Stomach (tissue), 9 donors: ENCODE data around the gene NFATC1. TPM values are rescaled to one million over a fixed set of nuclear protein-coding genes. Genes with fewer than 3 reads are reported as not detected.
A peak's percentile ranks its signal among the peaks of the same experiment; 100 is the strongest.

ENCODE experiments used
- DNase-seq, 2 donors: peaks; one replicate each; pipeline versions ENCODE4 v3.0.0 to v3.0.0-alpha.2; 2013 to 2019
- H3K27ac ChIP-seq, 5 donors: fragments of 200-600 bp in 4 of 5; sonication (generic) in 4 of 5; one replicate each; pipeline ENCODE4 v1.5.1; 2013 to 2019; ENCODE audit warnings: mild to moderate bottlenecking in 1 of 5, moderate library complexity in 1 of 5
- H3K27me3 ChIP-seq, 3 donors: fragments of 200-600 bp; sonication (generic); one replicate each; pipeline ENCODE4 v1.5.1; 2017 to 2019; ENCODE audit warnings: mixed run types in 1 of 3
- H3K36me3 ChIP-seq, 4 donors: fragments of 200-600 bp; sonication (generic); 1 replicate in 3 of 4; 2 replicates in 1 of 4; pipeline ENCODE4 v1.5.1; 2016 to 2019
- H3K4me1 ChIP-seq, 4 donors: fragments of 200-600 bp; sonication (generic); one replicate each; pipeline ENCODE4 v1.5.1; 2016 to 2019
- H3K4me3 ChIP-seq, 4 donors: fragments of 200-600 bp; sonication (generic) in 3 of 4; one replicate each; pipeline ENCODE4 v1.5.1; 2016 to 2019; ENCODE audit warnings: mild to moderate bottlenecking in 1 of 4
- H3K9me3 ChIP-seq, 4 donors: fragments of 200-600 bp; sonication (generic); one replicate each; pipeline ENCODE4 v1.5.1; 2016 to 2019
- EP300 ChIP-seq: sonication (generic); formaldehyde crosslinking; IDR thresholded peaks from one replicate; pipeline ENCODE4 v1.6.1; 2017; ENCODE audit warnings: antibody characterized with exemption
- POLR2A ChIP-seq, 4 donors: fragments of 450-650 bp; IDR thresholded peaks; one replicate each; pipeline ENCODE4 v1.6.1; 2016; ENCODE audit warnings: antibody characterized with exemption in 4 of 4, control low read depth in 2 of 4, mild to moderate bottlenecking in 1 of 4, moderate library complexity in 1 of 4
- POLR2AphosphoS5 ChIP-seq, 3 donors: sonication (generic); formaldehyde crosslinking; IDR thresholded peaks; one replicate each; pipeline ENCODE4 v1.6.1; 2016; ENCODE audit warnings: antibody characterized with exemption in 3 of 3
- WGBS, 5 donors: extraction: QIAGEN DNeasy Blood & Tissue Kit in 3 of 5; methylation state at CpG; one replicate each; pipeline versions ENCODE4 v1.1.5 to v1.1.7; 2013 to 2018; 5-methylcytosine and 5-hydroxymethylcytosine counted together
- intact Hi-C: fragments of 100-400 bp; cut with DNase I; formaldehyde crosslinking; loops from one replicate; pipeline ENCODE4 v1.15.1; 2023; ENCODE audit warnings: low total_unique reads
- polyA plus RNA-seq, 3 donors: library from polyadenylated mRNA; stranded (reverse); fragments of 200-250 nt; gene quantifications; one replicate each; pipeline ENCODE4 v1.2.3, GENCODE V29; 2013
- total RNA-seq, 5 donors: library from RNA; depleted of rRNA; stranded (reverse); fragments of >200 nt; gene quantifications; one replicate each; pipeline versions ENCODE4 v1.1.0 to v1.2.3, GENCODE V29; 2014 to 2016
- TF ChIP-seq, protein P1 (sequence below), 7 experiments: fragments of 450-650 bp in 4 of 7; fragments of 200-600 bp in 3 of 7; sonication (generic) in 3 of 7; IDR thresholded peaks; one replicate each; pipeline ENCODE4 v1.5.1; 2016 to 2019; ENCODE audit warnings: antibody characterized with exemption in 7 of 7, control low read depth in 2 of 7, mild to moderate bottlenecking in 1 of 7
- donor health status: healthy with polysubstance abuse.
- donor health status: Bipolar disorder and iron deficiency.
- donor health status: healthy.

The NFATC1 gene
- total and polyA plus RNA-seq, 8 donors: 2.6 to 14.0 (median 6.1) TPM

DNA sequence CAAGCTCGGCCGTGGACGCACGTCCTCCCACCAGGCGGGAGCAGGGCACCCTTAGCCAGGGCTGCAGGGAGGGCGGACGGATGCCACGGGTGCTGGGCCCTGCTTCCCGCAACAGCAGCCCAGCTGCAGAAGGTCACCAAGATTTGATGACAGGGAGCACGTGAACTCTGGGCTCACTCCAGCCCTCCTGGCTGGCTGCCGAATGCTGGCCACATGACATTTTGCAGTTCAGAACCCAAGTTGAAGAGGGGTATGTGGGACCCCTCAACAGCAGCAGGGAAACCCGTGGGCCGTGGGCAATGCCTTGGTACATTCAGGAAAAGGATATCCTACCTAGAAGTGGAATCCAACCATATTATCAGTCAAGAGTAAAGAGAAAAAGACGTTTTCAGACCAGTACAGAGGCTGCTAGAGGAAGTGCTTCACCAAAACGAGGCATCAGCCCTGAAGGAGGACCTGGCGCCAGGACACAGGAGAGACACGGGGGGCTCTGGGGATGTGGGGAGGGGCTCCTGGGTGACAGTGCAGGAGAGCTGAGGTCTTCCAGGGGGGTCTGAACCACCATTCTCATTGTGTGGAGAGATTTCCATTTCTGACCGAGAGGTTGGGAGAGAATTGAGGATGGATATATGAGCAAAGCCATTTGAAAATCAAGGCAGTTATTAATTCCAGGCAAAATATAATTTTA lies 176.5 kb downstream of the NFATC1 start:
- H3K27ac ChIP-seq: no peak overlapping the region
- no peak overlapping the region for H3K4me3 ChIP-seq
- peaks cover 9 to 28% (median 22%) of the 10 kb centered on the region in 4 donors for H3K9me3 ChIP-seq
- peaks cover 12 to 35% (median 30%) of the 10 kb centered on the region in 4 donors for H3K4me1 ChIP-seq
- H3K27me3 ChIP-seq: peaks cover 0 to 3% (median 0%) of the 10 kb centered on the region in 3 donors
- intact Hi-C loops: no loop called here
- WGBS, 5 donors: 76 to 88% (median 86%) methylated on average over 8 to 18 of the region's 18 CpGs
- H3K36me3 ChIP-seq: no peaks in the 10 kb centered on the region
- DNase-seq: no peak
- TF ChIP-seq, protein P1, sequence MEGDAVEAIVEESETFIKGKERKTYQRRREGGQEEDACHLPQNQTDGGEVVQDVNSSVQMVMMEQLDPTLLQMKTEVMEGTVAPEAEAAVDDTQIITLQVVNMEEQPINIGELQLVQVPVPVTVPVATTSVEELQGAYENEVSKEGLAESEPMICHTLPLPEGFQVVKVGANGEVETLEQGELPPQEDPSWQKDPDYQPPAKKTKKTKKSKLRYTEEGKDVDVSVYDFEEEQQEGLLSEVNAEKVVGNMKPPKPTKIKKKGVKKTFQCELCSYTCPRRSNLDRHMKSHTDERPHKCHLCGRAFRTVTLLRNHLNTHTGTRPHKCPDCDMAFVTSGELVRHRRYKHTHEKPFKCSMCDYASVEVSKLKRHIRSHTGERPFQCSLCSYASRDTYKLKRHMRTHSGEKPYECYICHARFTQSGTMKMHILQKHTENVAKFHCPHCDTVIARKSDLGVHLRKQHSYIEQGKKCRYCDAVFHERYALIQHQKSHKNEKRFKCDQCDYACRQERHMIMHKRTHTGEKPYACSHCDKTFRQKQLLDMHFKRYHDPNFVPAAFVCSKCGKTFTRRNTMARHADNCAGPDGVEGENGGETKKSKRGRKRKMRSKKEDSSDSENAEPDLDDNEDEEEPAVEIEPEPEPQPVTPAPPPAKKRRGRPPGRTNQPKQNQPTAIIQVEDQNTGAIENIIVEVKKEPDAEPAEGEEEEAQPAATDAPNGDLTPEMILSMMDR (IDR thresholded peaks at IDR 0.05): no peak
- TF ChIP-seq EP300: no peak

DNA sequence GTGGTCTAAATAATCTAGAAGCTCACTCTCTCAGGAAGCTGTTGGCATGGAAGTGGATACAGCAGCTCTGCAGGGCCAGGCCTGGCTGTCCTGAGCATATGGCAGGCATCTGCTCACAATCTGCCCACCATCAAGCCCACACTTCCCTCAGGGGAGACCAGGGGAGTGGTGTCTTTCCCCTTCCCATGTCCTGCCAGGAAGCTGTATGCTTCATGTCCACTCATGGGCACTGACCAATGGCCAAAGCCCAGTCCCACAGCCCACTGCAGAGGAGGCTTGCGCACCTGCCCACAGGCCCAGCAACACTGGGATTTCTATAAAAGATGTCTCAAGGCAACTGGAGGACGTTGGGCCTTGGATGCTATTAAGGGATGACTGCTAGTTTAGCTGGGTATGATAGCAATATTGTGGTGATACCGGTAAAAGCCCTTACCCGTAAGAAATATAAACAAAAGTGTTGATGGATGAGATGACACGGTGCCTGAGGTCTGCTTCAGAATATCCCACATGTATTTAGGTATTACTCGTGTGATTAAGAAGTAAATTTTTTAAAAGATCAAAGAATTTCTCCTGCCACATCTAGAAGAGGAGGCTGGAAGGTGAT lies 177.2 kb downstream of the NFATC1 start:
- Histone ChIP-seq H3K4me1 (peaks cover 15 to 35% (median 31%) of the 10 kb centered on the region in 4 donors), H3K4me3 (no peak overlapping the region), H3K27ac (no peak overlapping the region), H3K36me3 (no peaks in the 10 kb centered on the region), H3K27me3 (no peaks in the 10 kb centered on the region), H3K9me3 (peaks cover 9 to 28% (median 22%) of the 10 kb centered on the region in 4 donors)
- intact Hi-C loops: no loop called here
- TF ChIP-seq, protein P1 (IDR thresholded peaks at IDR 0.05): no peak
- TF ChIP-seq POLR2A (IDR thresholded peaks at IDR 0.05) (no peak), EP300 (no peak)
- WGBS, 5 donors: 82 to 88% (median 85%) methylated on average over 6 of the region's 6 CpGs
- no peak for DNase-seq

DNA sequence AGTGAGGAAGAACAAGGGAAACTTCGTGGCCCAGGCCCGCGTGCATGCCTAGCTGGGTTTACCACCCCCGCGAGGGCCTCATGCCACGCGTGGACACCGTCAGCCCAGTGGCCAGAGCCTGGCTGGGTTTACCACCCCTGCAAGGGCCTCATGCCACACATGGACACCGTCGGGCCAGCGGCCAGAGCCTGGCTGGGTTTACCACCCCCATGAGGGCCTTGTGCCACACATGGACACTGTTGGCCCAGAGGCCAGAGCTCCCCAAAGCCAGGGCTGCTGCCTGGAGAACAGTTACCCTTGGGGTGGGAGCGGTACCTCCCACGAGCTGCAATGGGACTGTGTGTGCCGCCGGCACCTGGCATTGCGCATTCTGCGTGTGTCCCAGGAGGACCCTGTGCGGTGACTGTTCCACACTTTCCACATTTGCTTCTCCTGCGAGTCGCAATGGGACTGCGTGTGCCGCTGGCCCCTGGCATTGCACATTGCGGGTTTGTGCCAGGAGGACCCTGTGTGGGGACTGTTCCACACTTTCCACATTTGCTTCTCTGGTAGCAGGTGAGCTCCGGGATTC lies 178.3 kb downstream of the NFATC1 start:
- Histone ChIP-seq H3K27ac (no peak overlapping the region), H3K36me3 (no peaks in the 10 kb centered on the region), H3K9me3 (peaks cover 9 to 28% (median 22%) of the 10 kb centered on the region in 4 donors), H3K4me1 (peaks cover 15 to 35% (median 30%) of the 10 kb centered on the region in 4 donors), H3K27me3 (no peaks in the 10 kb centered on the region), H3K4me3 (no peak overlapping the region)
- intact Hi-C loops: no loop called here
- no peak for DNase-seq
- WGBS, 5 donors: 94 to 98% (median 96%) methylated on average over 22 to 24 of the region's 24 CpGs
- no peak for TF ChIP-seq POLR2AphosphoS5 (IDR thresholded peaks at IDR 0.05)
- no peak for TF ChIP-seq EP300
- TF ChIP-seq, protein P1 (IDR thresholded peaks at IDR 0.05): no peak
- TF ChIP-seq POLR2A (IDR thresholded peaks at IDR 0.05): no peak

DNA sequence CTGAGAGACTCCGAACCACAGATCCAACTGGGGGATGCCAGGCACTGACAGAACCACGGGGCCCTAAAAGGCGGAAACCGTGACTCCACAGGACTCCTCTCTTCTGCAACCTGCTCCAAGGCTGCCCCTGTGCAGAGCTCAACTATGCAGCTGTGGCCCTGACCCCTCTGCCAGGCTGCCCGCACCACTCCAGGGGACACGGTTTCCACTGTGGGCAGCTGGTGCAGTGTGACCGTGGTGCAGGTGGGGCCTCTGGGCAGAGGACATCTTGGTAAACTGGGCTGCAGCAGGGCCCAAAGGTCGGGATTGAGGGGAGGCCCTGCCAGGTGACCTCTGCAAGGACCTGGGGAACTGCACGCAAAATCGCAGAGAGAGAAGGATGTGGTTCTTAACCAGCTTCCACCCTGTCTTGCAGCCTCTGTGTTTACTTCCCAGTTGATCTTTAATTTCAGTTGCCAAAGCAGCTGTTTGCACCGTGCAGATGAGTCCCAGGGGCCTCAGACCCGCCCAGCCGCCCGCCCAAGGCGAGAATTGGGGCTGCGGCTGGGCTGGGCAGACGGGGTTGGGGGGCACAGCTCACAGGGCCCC lies 179.3 kb downstream of the NFATC1 start:
- peak in 1 of 2 donors; percentile 55 for DNase-seq
- Histone ChIP-seq H3K27ac (no peak overlapping the region), H3K27me3 (no peaks in the 10 kb centered on the region), H3K36me3 (no peaks in the 10 kb centered on the region), H3K4me3 (no peak overlapping the region), H3K9me3 (peaks cover 9 to 28% (median 22%) of the 10 kb centered on the region in 4 donors), H3K4me1 (peaks cover 15 to 35% (median 28%) of the 10 kb centered on the region in 4 donors)
- TF ChIP-seq EP300 (no peak), POLR2A (IDR thresholded peaks at IDR 0.05) (no peak), POLR2AphosphoS5 (IDR thresholded peaks at IDR 0.05) (no peak)
- TF ChIP-seq, protein P1 (IDR thresholded peaks at IDR 0.05): no peak
- intact Hi-C loops: no loop called here
- 52 to 69% (median 59%) methylated on average over 11 to 17 of the region's 17 CpGs for WGBS, 5 donors
